ENCODE measurements around the gene TIRAP. TPM values are rescaled to one million over a fixed set of nuclear protein-coding genes. Genes with fewer than 3 reads are reported as not detected.

TIRAP gene
- total RNA-seq, 1 donor from 2014 or later: 18.3 TPM

DNA sequence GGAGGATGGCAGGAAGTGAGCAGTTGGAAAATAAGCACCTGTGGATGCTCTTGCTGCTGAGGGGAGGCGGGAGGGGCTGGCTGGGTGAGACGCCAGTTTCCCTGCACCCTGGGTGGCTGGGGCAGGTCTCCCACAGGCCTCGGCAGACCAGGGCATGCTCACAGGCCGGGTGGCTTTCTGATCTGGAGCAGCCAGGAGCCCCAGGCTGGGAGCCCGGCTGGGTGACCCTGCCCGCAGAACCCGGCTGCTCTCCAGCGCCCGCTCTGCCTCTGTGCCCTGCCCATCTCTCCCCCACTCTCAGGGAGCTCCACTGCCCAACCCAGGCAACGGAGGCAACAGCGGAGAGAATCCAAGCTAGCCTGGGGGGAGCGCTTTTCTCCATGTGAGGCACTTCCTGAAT, 45.6 kb downstream of the TIRAP start:
- POLR2A ChIA-PET: no interaction called here
- Mint-ChIP-seq H3K4me1 (no peaks in the 10 kb centered on the region), H3K9me3 (no peaks in the 10 kb centered on the region), H3K36me3 (ENCODE audit: low read depth) (peaks cover 66% of the 10 kb centered on the region), H3K4me3 (no peak overlapping the region), H3K27me3 (no peaks in the 10 kb centered on the region), H3K27ac (no peak overlapping the region)
- no peak for DNase-seq
- TF ChIP-seq, protein P1, sequence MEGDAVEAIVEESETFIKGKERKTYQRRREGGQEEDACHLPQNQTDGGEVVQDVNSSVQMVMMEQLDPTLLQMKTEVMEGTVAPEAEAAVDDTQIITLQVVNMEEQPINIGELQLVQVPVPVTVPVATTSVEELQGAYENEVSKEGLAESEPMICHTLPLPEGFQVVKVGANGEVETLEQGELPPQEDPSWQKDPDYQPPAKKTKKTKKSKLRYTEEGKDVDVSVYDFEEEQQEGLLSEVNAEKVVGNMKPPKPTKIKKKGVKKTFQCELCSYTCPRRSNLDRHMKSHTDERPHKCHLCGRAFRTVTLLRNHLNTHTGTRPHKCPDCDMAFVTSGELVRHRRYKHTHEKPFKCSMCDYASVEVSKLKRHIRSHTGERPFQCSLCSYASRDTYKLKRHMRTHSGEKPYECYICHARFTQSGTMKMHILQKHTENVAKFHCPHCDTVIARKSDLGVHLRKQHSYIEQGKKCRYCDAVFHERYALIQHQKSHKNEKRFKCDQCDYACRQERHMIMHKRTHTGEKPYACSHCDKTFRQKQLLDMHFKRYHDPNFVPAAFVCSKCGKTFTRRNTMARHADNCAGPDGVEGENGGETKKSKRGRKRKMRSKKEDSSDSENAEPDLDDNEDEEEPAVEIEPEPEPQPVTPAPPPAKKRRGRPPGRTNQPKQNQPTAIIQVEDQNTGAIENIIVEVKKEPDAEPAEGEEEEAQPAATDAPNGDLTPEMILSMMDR (IDR thresholded peaks at IDR 0.05): no peak
- CTCF ChIA-PET: no interaction called here
- no peak for ATAC-seq (ENCODE audit: low read depth)
- intact Hi-C loops (cut with micrococcal nuclease): no loop called here

DNA sequence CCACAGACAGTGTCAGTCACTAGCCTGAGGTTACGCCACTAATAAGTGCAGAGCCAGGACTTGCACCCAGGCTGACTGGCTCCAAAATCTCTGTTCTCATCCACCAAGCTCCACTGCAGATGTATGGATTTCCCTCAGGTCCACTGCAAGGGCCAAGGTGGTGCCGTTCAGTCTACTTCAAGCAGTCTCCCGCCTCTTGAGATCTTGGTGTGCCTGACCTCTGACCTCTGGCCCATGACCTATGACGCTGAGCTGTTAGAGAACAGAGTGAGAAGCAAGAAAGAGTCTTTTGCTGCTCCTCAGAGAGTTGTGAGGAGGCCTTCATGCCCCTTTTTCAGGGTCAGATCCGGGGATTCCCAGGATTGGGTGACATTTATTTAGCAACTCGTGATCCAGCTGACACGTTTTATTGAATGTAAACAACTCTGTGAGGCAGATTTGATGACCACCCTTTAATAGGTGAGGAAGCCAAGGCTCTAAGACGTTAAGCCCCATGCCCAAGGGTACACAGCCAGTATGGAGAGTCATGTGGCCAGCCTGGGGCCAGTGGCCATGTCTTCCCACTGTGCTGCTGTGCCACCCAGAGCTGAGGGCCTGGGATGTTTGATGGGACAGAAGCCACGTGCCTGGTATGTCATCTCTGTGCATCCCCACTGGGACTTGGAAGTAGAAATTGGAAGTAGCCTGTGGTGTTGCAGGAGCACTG, 46.2 kb downstream of the TIRAP start:
- ATAC-seq (ENCODE audit: low read depth) (no peak), DNase-seq (no peak)
- no peaks in the 10 kb centered on the region for H3K9me3 Mint-ChIP-seq
- ChIA-PET CTCF (interaction anchor here (1.6 kb wide), 1 partner anchor 18 kb away, joined by 4 read pairs; no protein-coding TSS in a partner anchor), POLR2A (interaction anchor here (1.2 kb wide), 1 partner anchor 60 kb away, joined by 3 read pairs; the partner anchor contains the start of gene FOXRED1)
- no peaks in the 10 kb centered on the region for H3K4me1 Mint-ChIP-seq
- H3K27ac Mint-ChIP-seq: no peak overlapping the region
- TF ChIP-seq, protein P1 (IDR thresholded peaks at IDR 0.05): no peak
- peaks cover 69% of the 10 kb centered on the region for H3K36me3 Mint-ChIP-seq (ENCODE audit: low read depth)
- intact Hi-C loops (cut with micrococcal nuclease): no loop called here
- H3K4me3 Mint-ChIP-seq: no peak overlapping the region
- H3K27me3 Mint-ChIP-seq: no peaks in the 10 kb centered on the region

DNA sequence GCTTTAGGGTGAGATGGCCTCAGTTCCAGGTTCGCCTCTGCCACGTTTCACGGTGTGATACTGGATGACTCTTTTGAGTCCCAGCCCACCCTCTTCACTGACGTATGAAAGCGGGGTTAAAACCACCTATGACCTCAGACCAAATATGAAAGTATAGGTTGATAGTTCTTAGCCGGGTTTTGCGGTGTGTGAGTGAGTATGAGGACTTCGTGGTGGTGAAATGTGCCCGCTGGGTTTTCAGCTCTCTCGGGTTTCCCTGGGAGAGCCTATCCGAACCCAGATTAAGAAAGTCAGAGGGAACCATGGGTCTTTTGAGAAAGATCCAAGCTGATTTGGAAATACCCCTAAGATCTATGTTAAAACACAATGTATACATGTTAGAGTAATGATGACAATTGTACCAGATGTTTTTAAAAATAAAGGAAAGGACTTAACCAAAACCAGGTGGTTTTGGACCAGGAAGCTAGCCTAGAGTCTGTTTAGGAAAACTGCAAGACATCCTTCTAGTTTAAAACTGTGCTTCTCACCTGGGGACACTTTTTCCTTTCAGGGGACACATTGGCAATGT, 46.8 kb downstream of the TIRAP start:
- Mint-ChIP-seq H3K27me3 (no peaks in the 10 kb centered on the region), H3K4me1 (no peaks in the 10 kb centered on the region), H3K36me3 (ENCODE audit: low read depth) (peaks cover 67% of the 10 kb centered on the region), H3K4me3 (no peak overlapping the region), H3K9me3 (no peaks in the 10 kb centered on the region), H3K27ac (no peak overlapping the region)
- TF ChIP-seq, protein P1 (IDR thresholded peaks at IDR 0.05): no peak
- DNase-seq (no peak), ATAC-seq (ENCODE audit: low read depth) (no peak)
- ChIA-PET CTCF (interaction anchor here (1.6 kb wide), 1 partner anchor 19 kb away, joined by 4 read pairs; no protein-coding TSS in a partner anchor), POLR2A (interaction anchor here (1.2 kb wide), 1 partner anchor 60 kb away, joined by 3 read pairs; the partner anchor contains the start of gene FOXRED1)
- intact Hi-C loops (cut with micrococcal nuclease): no loop called here

DNA sequence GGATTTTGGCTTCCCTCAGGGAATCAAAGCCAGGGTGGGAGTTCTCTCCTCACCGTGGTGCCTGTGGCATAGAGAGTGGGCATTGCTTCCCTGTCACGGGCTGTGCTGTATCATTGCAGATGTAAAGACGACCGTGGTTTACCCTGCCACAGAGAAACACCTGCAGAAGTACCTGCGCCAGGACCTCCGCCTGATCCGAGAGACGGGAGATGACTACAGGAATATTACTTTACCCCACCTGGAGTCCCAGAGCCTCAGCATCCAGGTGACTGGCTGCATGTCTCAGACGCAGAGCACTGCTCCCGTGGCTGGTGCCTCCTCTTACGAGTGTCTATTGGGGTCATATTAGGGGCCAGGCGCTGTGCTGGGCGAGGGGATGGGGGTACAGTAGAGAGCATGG, 48.4 kb downstream of the TIRAP start:
- H3K9me3 Mint-ChIP-seq: no peaks in the 10 kb centered on the region
- ChIA-PET POLR2A (no interaction called here), CTCF (no interaction called here)
- peaks cover 2% of the 10 kb centered on the region for H3K4me1 Mint-ChIP-seq
- intact Hi-C loops (cut with micrococcal nuclease): no loop called here
- DNase-seq (no peak), ATAC-seq (ENCODE audit: low read depth) (no peak)
- H3K27ac Mint-ChIP-seq: no peak overlapping the region
- H3K36me3 Mint-ChIP-seq (ENCODE audit: low read depth): peaks cover 75% of the 10 kb centered on the region
- TF ChIP-seq, protein P1 (IDR thresholded peaks at IDR 0.05): no peak
- H3K27me3 Mint-ChIP-seq: no peaks in the 10 kb centered on the region
- H3K4me3 Mint-ChIP-seq: no peak overlapping the region

DNA sequence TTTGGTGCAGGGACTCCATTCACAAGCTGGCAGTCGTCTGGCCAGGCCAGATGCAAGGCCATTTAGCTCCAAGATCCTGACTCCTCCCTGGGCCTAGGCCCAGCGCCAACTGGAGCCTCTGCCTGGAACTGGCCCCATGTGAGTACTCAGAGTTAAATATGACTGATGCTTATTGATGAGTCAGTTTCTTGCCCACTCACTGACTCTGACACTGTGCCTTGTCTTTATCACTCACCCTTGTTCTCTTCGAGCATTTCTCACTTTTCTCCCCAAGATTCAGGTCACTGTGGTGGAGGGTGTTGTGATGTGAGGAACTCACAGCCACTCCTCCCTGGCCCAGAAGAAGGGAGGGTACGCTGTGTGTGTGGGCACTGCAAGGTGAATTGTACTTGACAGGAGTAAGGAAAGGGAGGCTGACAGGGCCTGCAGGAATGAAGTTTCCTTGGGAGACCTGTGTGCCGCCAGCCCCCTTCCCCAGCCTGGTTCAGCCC, 49.4 kb downstream of the TIRAP start:
- ChIA-PET CTCF (no interaction called here), POLR2A (no interaction called here)
- DNase-seq: no peak
- Mint-ChIP-seq H3K27ac (no peak overlapping the region), H3K9me3 (no peaks in the 10 kb centered on the region), H3K27me3 (no peaks in the 10 kb centered on the region), H3K4me1 (peaks cover 3% of the 10 kb centered on the region), H3K36me3 (ENCODE audit: low read depth) (peaks cover 77% of the 10 kb centered on the region), H3K4me3 (no peak overlapping the region)
- intact Hi-C loops (cut with micrococcal nuclease): no loop called here
- no peak for ATAC-seq (ENCODE audit: low read depth)
- TF ChIP-seq, protein P1 (IDR thresholded peaks at IDR 0.05): no peak
